Activated CD4-positive, alpha-beta T cell treated with anti-CD3 and anti-CD28 coated beads for 1 hour (primary cell): Measurements from ENCODE around the gene COL4A6.

Experiments
- DNase-seq: peaks from one replicate; pipeline ENCODE4 v3.0.0-alpha.2; 2020

COL4A6 gene

GRCh38 chrX:108199041-108199440 is 239.2 kb downstream of the COL4A6 start:
- no peak for DNase-seq

DNA sequence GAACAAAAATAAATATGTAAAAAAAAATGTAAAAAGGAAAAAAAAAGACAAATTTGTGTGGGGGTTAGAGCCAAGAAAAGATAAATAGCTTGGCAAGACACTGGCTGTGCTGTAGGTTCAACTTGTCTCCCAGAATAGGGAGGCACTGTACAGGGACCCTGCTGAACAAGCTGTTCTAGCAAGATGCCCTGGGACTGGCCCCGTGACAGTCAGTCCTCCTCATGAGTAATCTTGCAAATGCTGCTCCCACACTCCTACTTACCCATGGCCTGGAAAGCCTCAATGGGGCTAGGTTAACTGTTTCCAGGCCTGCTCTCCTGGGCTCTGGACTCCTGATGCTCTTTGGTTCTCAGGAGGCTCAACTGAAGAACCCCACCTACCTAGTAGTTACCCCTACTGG is 239.8 kb downstream of the COL4A6 start:
- no peak for DNase-seq

- no peak for DNase-seq
Measured at GRCh38 chrX:108186811-108187210, 251.4 kb downstream of the COL4A6 start.

GRCh38 chrX:108178143-108178498 is 260.1 kb downstream of the COL4A6 start:
- no peak for DNase-seq

DNA sequence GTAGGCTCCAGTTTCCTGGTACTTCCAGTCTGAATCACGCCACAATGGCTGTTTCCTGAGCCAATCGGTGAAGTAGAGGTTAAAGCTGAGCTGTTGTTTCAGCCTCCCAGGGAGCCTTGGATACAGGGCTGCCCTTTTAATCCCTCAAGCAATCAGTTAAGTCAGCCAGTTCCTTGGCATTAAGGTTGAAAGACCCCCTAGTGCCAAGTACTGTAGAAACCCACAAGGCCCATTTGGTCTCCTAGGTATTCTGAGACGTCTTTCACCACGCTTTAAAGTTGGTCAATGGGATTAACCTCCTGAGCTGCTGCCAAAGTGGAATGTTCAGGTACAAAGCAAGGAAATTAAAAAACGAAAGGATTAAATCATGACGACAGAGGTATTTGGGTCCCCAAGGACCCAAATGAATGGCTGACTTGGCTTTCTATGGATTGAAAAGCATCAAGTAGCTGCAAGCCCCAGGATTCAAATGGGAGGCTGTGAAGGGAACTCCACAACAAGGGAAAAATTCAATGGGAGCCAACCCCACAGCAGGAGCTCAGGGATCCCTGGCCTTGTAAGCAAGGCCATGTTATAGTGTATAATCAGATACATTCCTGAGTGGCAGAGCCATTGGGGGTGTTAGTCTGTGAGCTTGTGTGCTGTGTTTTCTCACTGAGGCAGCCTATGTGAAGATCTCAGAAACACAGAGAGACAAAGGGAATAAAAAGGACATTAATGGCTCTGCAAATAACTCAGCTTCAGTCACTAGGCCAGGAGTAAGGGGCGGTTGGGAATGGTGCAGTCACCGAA is 260.7 kb downstream of the COL4A6 start:
- DNase-seq = no peak

DNA sequence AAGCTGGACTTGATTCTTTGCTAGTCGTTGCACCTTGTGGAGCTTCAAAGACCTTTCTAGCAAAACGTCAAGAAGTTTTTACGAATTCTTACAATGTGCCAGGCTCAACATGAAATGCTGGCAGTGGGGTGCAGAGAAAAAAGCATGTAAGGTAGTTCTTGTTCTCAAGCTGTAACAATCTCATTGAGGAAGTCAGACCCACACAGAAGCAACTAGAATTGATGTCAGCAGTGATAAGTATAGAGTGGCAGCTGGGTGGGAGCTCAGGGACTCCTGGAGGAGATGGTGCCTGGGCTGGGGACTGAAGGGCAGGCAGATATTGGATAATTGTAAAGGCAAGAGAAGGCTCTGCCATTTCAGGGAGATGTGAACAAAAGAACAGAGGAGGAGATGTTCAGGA is 264.3 kb downstream of the COL4A6 start:
- DNase-seq = no peak

DNA sequence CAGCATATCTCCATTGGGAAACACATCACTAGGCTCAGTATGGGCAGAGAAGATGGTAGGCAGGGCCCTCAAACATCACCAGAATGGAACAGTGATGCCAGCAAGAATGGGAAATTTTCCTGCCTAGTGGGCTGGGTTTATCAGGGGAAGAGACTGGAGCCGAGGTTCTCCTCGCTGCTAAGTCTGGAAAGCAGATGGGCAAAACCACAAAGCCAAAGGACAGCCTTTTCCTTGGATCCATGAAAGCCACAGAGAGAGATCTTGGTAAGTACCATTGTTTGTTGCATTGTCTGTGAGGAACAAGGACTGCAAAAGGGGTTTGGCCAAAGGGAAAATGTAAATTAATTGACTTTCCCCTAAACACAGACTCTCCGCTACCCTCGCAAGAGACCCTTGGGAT is 266.6 kb downstream of the COL4A6 start:
- DNase-seq = no peak

GRCh38 chrX:108169768-108170167 is 268.5 kb downstream of the COL4A6 start:
- no peak for DNase-seq

- no peak for DNase-seq
Measured at GRCh38 chrX:108168961-108169740, 269.1 kb downstream of the COL4A6 start.

GRCh38 chrX:108167211-108167872 is 270.9 kb downstream of the COL4A6 start:
- DNase-seq = no peak

DNA sequence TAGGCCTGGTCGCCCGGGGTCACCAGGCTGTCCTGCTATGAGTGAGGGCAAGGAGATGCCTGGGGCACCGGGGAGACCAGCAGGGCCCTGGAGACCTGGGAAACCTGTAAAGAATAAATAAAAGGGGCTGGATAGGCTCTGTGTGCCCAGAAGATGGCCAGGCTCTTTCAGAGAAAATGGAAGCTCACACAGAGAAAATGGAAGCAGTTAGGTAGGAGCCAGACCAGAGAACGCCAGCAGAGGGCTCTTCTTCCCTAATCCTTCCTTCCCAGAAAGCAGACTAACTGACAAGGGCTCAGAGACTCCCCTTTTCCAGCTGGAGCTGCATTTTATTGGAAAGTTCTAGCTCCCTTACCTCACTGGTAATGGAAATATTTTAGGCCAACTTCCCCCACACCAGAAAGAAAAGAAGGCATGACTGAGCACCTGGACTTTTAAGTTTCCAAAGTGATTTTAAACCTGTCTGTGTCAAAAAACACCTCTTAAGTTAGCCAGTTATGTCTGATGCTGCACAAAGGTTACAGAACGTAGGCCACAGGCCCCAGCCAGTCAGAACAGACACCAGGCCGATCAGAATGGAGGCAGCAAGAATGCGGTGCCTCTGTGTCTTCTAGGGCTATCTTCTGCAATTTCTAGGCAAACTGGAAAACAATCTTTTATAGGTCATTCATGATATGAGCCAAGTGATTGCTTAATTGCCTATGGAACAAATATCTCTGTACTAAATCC is 272.7 kb downstream of the COL4A6 start:
- no peak for DNase-seq

DNA sequence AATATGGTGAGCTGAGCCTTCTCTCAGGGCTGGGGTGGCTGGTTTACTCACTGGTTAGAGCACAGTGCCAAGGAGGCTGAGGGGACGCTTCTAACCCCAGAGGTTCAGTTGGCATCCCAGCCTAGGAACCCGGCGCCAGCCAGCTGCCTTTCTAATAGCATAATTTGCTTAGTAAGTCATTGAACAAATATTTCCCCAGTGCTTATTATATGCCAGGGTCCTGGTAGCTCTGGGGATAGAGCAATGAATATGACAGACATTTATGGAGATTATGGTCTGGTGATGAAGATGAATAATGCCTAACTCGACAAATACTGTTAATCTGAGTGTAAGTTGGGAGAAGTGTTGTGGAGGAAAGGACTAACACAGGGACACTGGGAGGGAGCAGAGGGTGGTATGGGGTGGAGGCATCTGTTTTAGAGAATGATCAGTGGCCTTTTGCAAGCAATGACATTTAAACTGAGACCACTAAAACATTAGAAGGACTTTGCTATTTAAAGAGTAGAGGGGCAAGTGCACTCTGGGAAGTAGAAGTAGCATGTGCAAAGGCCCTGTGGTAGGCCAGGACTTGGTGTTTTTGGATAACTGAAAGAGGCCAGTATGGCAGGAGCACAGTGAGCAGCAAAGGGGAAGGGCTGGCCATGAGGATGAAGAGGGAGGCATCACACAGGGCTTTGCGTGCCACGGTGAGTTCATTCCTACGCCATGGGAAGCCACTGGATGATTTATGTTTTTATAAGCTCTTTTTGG is 274.7 kb downstream of the COL4A6 start:
- DNase-seq = no peak

DNA sequence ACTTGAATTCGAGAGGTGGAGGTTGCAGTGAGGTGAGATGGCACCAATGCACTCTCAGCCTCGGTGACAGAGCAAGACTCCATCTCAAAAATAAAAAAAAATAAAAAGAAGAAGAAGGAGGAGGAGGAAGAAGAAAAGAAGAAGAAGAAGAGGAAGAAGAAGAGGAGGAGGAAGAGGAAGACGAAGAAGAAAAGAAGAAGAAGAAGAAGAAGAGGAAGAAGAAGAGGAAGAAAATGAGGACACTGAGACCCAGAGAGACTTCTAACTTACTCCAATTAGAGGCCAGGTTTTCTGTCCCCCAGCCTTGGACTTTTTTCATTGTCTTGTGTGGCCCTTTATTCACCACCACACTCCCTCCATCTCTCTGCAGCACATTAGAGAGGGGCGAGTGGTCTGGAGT is 276.0 kb downstream of the COL4A6 start:
- DNase-seq = no peak

- DNase-seq = no peak
Measured at GRCh38 chrX:108160309-108160708, 277.9 kb downstream of the COL4A6 start.

GRCh38 chrX:108159028-108159670 is 279.1 kb downstream of the COL4A6 start:
- no peak for DNase-seq

DNA sequence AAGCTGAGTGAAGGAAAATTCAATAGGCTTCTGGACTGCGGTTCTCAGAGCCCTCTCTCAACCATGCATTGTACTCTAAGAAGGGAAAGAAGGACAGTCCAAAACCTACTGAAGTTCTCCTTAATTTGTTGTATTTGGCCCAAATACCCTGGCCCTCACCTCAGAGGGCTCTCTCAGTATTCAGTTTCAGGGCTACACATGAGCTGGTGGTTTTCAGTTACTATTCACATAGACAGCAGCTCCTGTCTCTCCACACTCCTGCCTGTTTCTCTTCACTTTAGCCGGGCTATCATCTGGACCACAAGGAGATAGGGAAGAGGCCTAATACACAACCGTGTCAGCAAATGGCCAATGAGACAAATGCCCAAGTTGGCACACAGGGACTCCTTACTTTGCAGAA is 280.6 kb downstream of the COL4A6 start:
- no peak for DNase-seq

GRCh38 chrX:108156934-108157466 is 281.2 kb downstream of the COL4A6 start:
- no peak for DNase-seq

DNA sequence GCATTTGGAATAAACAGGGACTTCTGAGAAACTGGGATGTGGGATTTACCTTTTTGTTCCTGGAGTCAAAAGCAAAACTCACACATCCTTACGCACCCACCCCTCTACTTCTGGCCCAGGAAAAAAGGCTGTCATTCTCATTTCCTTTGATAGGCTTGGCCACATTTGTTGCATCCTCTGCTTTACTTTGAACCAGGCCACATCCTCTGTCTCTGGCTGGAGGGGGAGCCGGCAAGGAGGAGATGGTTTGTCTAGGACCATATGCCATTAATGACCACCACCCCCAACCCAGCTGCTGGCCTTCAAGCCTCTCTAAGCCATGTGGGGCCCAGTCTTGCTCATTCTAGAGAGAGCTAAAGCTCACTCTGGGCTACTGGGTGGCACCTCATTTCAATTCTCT is 282.1 kb downstream of the COL4A6 start:
- DNase-seq = no peak

GRCh38 chrX:108148524-108148923 is 289.7 kb downstream of the COL4A6 start:
- no peak for DNase-seq

- no peak for DNase-seq
Measured at GRCh38 chrX:108138814-108139702, 299.2 kb downstream of the COL4A6 start.

GRCh38 chrX:108134724-108135123 is 303.5 kb downstream of the COL4A6 start:
- no peak for DNase-seq
